NCI-H146 treated with DMSO at 0.1 percent for 48 hours (cell line): Measurements from ENCODE around the gene MLEC.
"Not testable (repeated sequence)": the region's sequence is repeated elsewhere in the genome, so short reads cannot be mapped to it uniquely, and the experiment has no call there.

Experiments used
- DNase-seq: peaks from one replicate; lab custom pipeline; 2025; ENCODE audit not compliant: unreplicated experiment; lab: John Stamatoyannopoulos, UW

Gene MLEC

DNA sequence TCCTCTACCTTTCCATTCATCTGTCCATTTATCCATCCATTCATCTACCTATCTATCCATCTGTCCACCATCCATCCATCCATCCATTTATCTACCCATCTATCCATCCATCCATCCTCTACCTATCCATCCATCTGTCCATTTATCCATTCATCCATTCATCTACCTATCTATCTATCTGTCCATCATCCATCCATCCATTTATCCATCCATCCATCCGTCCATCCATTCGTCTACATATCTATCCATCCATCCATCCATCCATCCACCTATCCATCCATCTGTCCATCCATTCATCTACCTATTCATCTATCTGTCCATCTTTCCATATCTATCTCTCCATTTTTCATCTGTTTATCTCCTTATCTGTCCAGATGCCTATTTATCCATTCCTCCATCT is 25.5 kb upstream of the MLEC start:
- DNase-seq, result no peak

DNA sequence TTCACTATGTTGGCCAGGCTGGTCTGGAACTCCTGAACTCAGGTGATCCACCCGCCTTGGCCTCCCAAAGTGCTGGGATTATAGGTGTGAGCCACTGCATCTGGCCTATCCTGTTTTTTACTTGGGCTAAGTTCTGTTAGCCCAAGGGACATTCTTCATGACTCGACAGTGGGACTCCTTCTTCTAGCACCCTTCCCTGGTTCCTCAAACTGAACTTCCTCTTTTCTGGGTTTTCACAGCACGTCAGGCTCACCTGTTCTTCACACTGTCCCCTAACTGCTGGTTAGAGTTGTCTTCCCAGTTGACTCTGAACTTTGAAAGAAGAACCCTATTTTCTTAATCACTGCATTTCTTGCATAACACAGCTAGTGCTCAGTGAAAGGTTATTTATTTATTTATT is 24.1 kb upstream of the MLEC start:
- DNase-seq, result no peak

GRCh38 chr12:120663741-120664140 is 23.2 kb upstream of the MLEC start:
- no peak for DNase-seq

DNA sequence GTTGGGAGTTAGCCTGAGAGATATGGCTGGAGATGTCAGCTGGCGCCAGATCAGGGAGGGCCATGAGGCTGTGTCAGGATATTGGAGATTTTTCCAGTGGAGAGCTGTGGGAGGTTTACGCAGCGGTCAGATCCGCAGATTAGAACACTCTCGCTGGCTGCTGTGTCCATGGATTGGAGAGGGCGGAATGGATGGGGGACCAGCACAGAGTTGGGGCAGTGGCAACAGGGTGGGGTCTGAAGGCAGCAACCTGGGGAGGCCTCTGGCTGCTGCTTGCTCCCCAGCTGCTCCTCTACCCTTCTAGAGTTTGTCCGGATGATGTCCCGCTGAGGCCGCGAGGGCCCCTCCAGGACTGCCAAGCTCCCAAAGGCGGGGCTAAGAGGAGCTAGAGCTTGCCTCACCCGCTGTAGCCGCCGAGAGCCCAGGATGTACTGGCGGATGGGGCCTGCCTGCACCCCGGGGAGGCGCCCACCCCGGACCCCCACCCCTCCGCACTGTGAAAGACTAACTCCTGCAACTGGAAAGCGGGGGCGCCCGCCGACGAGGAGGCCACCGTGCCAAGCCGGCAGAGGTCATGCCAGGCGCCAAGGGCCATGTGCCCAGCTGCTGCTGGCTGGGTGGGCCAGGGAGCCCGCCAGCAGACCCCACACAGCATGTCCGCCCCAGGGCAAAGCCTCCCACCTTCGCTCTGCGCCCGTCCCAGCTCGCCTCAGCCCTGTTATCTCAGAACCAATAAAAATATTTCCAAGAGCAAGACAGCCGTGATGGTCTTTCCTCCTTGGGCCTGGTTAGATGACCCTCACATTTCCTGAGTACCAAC is 20.2 kb upstream of the MLEC start:
- DNase-seq, result no peak

DNA sequence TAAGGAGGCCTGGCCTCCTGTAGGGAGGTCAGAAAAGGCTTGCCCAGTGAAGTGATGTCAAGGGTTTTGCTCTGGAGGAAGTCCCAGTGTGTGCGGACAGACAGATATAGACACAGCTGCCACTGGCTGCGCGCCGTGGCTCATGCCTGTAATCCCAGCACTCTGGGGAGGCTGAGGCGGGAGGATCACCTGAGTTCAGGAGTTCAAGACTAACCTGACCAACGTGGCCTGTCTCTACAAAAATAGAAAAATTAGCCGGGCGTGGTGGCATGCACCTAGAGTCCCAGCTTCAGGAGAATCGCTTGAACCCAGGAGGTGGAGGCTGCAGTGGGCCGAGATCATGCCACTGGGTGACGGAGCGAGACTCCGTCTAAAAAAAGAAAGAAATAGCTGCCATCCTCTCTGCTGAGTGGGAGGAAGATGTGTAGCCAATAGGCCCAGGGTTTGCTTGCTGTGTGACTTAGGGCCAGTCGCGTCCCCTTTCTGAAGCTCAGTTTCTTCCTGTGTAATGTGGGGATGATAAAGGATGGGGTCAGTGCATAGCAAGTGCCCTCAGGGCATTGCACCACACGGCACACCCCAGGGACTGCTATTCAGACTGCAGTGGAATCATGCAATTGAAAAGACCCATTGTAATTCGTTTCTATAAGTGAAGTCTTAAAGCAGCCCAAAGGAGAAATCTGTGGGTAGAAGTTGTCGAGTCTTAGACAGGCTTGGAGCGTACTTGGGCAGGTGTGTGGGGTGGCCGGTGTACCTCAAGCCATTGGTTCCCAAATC is 18.7 kb upstream of the MLEC start:
- no peak for DNase-seq

DNA sequence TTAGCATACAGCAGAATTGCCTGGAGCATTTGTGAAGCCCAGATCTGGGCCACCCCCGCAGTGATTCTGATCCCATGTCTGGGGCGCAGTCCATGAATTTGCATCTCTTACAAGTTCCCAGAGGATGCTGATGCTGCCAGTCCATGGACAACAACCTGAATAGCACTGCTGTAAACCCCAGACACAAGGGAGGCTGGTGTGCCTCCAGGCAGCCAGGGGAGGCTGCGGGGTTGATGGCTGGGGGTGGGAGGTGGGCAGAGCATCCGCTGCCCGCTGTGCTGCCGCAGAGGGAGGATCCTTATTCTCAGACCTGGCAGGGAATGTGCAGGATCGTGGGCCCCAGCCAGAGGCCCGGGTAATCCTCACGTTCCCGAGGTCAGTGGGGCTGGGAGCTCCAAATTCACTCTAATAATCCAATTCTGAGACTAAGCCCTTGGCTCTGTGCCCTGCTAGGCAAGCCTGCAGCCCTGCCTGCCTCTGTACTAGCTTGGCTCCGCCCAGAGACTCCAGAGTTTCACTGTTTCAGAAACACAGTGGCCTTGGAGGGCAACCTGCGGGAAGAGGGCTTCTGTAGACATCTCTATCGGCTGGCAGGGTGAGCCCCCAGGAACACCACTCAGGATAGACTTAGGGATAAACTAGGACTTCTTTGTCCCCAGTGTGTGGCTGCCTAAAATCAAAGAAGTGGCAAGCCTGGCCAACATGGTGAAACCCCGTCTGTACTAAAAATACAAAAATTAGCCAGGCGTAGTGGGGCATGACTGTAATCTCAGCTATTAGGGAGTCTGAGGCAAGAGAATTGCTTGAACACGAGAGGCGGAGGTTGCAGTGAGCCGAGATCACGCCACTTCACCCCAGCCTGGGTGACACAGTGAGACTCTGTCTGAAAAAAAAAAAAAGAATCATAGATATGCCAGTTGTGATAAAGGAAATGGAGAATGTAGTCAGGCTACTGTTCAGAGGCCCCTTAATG is 17.8 kb upstream of the MLEC start:
- DNase-seq, result no peak

- DNase-seq, result not testable (repeated sequence)
Measured at GRCh38 chr12:120670237-120670636, 16.7 kb upstream of the MLEC start.

GRCh38 chr12:120670667-120671066 is 16.3 kb upstream of the MLEC start:
- DNase-seq, result no peak

GRCh38 chr12:120674097-120674636 is 12.8 kb upstream of the MLEC start:
- no peak for DNase-seq

GRCh38 chr12:120677765-120678473 is 9.0 kb upstream of the MLEC start:
- no peak for DNase-seq

GRCh38 chr12:120678572-120678971 is 8.4 kb upstream of the MLEC start:
- DNase-seq, result no peak

DNA sequence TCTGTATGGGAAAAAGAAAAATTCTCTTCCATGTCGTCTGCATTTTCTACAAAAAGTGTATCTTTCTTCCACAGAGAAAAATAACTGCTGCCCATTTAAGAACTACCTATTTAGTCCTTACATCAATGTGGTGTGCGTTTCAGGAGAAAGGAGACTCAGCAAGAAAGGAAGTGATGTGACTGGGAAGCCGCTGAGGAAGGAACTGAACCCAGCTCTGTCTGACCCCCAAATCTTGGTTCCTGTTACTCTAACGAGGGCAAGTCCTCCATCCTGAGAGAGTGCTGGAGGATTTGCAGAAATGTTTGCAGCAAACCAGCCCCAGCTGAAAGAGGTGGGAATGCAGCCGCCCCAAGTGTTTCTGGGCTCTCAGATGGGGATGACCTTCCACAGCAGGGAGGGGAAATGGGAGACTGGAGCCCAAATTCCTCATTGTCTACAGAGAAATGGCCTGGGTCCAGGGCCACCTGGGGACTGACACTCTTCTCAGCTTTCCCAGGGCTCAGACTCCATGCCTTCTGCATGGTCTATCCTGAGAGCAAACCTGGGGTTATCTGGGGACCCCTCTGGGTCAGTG is 6.7 kb upstream of the MLEC start:
- DNase-seq, result no peak

- no peak for DNase-seq
Measured at GRCh38 chr12:120684523-120684932, 2.4 kb upstream of the MLEC start.

DNA sequence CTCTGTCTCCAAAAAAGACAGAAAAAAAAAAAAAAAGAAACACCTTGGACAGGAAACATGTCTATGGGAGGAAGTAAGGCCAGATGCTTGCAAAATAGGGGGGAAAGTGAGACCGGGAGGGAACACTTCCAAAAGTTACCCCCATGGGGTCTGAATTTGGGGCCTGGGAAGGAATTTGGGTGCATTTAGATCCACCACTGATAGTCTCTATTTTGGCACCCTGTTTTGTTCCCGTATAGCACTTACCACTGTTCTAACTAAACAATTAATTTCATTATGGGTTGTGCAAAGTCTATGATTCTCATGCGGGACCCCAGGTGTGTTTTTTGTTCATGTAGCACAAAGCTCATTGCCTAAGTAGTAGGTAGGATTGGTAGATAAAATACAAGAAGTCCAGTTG is 1.4 kb upstream of the MLEC start:
- no peak for DNase-seq

DNA sequence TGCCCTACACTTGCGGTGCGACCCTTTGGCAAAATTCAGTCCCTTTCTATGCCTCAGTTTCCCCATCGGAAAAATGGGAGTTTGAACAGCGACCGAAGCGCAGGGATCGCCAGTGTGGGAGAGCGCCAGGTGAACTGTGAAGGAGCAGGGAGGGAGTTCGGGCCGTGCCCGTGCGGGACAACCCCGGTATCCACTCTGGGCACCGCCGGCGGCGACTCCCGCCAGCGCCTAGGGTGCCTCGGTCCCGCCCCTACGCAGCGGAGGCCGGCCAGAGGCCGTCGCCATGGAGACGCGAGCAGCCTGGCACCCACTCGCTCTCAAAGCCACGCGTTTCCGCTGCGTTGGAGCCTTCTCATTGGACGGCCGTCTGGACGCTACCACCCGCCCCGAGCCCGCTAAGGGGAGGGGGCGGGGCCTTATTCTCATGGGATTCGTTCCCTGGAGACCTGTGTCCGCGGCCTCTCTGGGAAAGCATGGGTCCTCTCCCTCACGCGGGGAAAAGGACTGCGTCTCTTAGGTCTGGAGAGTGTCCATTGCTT is 729 bp upstream of the MLEC start:
- peak; percentile 94 for DNase-seq

DNA sequence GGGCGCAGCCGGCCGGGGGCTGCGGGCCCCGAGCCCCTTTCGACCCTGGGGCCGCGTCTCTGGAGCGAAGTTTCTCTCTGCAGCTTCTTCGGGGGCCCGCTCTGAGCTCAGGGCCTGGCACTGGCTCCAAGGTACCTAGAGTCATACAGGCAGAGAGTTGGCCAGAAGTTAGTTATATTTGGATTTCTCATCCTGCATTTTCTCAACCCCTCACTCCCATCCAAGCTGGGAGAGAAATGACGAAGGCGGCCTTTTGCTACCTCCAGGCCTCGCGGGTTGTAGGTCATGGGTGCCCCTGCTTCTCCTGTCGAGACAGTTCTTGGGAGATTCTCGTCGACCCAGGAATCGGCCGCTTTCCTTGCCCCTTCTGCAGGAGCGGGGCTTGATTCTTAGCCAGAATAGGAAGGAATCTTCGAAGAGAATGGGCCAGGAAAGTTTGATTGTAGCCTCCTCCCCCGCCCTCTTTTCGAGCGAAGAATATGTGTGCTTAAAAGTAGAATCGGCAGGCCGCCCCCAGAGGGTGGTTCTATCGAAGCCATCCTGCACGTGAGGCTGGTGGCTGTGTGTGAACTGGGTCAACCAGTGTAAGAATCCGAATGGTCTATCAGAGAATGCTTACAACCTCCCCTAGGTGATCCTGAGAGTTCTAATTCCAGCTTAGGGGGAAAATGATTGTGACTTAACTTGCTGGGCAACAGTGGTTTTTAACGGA is 785 bp downstream of the MLEC start:
- no peak for DNase-seq

DNA sequence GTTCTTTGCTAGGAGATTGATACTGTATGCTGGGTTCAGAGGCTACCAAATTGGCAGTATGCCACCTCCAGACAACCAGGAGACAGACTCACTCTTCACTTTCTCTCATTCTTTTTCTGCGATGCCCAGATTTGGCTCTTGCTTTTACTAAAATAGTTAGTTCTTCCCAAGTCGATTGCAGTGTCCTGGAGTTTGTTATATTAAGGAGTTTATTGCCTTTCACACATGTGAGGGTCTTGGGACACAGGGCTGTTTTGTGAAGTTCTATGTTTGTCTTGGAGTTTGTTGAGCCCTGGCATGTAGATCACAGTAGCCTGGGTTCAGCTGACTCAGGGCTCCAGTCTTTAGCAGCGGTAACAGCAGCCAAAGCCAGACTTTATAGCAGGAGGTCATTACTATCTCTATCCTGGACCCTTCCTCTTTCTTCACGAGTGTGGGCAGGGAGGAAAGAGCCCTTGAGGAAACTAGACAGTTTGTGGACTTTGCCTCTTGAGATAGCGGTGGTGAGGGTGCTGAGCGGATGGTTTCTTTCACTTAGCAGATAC is 1.6 kb downstream of the MLEC start:
- DNase-seq, result no peak

- DNase-seq, result no peak
Measured at GRCh38 chr12:120689397-120690082, 2.6 kb downstream of the MLEC start.
